ENCODE measurements around the gene ELAC2. TPM values are rescaled to one million over a fixed set of nuclear protein-coding genes. Genes with fewer than 3 reads are reported as not detected.
"Not testable (repeated sequence)": the region's sequence is repeated elsewhere in the genome, so short reads cannot be mapped to it uniquely, and the experiment has no call there.

The ELAC2 gene
- total RNA-seq, 4 donors from 2014 or later, result 57.1 to 235 (median 93.7) TPM

GRCh38 chr17:12979826-12980500, 37.9 kb downstream of the ELAC2 start:
- H3K4me1 ChIP-seq, result no peaks in the 10 kb centered on the region
- no peaks in the 10 kb centered on the region for H3K27me3 ChIP-seq
- H3K36me3 ChIP-seq, result no peaks in the 10 kb centered on the region
- H3K27ac ChIP-seq, result no peak overlapping the region
- TF ChIP-seq CTCF (IDR thresholded peaks at IDR 0.05) (no peak), POLR2A (IDR thresholded peaks at IDR 0.05) (no peak)
- no peak for DNase-seq
- no peak overlapping the region for H3K4me3 ChIP-seq
- no peaks in the 10 kb centered on the region for H3K9me3 ChIP-seq

- no peaks in the 10 kb centered on the region for H3K27me3 ChIP-seq
- H3K27ac ChIP-seq, result no peak overlapping the region
- H3K9me3 ChIP-seq, result no peaks in the 10 kb centered on the region
- TF ChIP-seq POLR2A (IDR thresholded peaks at IDR 0.05) (no peak), CTCF (IDR thresholded peaks at IDR 0.05) (no peak)
- DNase-seq, result no peak
- no peaks in the 10 kb centered on the region for H3K36me3 ChIP-seq
- peaks cover 0 to 3% (median 0%) of the 10 kb centered on the region in 4 donors for H3K4me1 ChIP-seq
- no peak overlapping the region for H3K4me3 ChIP-seq
Observed at GRCh38 chr17:12979246-12979645, 38.6 kb downstream of the ELAC2 start.

- not testable (repeated sequence) for DNase-seq, H3K4me3 ChIP-seq, H3K27ac ChIP-seq, H3K27me3 ChIP-seq, H3K36me3 ChIP-seq, H3K4me1 ChIP-seq, H3K9me3 ChIP-seq
Observed at GRCh38 chr17:12978787-12979186, 39.0 kb downstream of the ELAC2 start.

GRCh38 chr17:12977008-12977751, 40.6 kb downstream of the ELAC2 start:
- DNase-seq, result no peak
- Histone ChIP-seq H3K27me3 (no peaks in the 10 kb centered on the region), H3K4me3 (no peak overlapping the region), H3K27ac (no peak overlapping the region), H3K36me3 (no peaks in the 10 kb centered on the region), H3K4me1 (peaks cover 0 to 11% (median 0%) of the 10 kb centered on the region in 4 donors), H3K9me3 (no peaks in the 10 kb centered on the region)
- TF ChIP-seq CTCF (IDR thresholded peaks at IDR 0.05), result no peak
- TF ChIP-seq POLR2A (IDR thresholded peaks at IDR 0.05), result no peak

GRCh38 chr17:12974005-12974531, 43.8 kb downstream of the ELAC2 start:
- H3K4me3 ChIP-seq, result peak overlapping the region; percentile 1 to 37 (median 16)
- no peaks in the 10 kb centered on the region for H3K9me3 ChIP-seq
- peaks cover 0 to 11% (median 0%) of the 10 kb centered on the region in 4 donors for H3K4me1 ChIP-seq
- no peak for DNase-seq
- no peak overlapping the region for H3K27ac ChIP-seq
- H3K27me3 ChIP-seq, result no peaks in the 10 kb centered on the region
- no peaks in the 10 kb centered on the region for H3K36me3 ChIP-seq
- no peak for TF ChIP-seq POLR2A (IDR thresholded peaks at IDR 0.05)
- TF ChIP-seq CTCF (IDR thresholded peaks at IDR 0.05), result no peak

GRCh38 chr17:12973496-12974004, 44.3 kb downstream of the ELAC2 start:
- TF ChIP-seq POLR2A (IDR thresholded peaks at IDR 0.05) (no peak), CTCF (IDR thresholded peaks at IDR 0.05) (no peak)
- Histone ChIP-seq H3K4me3 (peak overlapping the region in 3 of 4 donors; percentile 2 to 37 (median 29)), H3K4me1 (peaks cover 0 to 11% (median 0%) of the 10 kb centered on the region in 4 donors), H3K9me3 (no peaks in the 10 kb centered on the region), H3K36me3 (no peaks in the 10 kb centered on the region), H3K27ac (no peak overlapping the region), H3K27me3 (no peaks in the 10 kb centered on the region)
- no peak for DNase-seq

Measured in Peyer's patch (tissue), 4 donors.